Hepatocyte (in vitro differentiated cells): ENCODE data around the gene RPIA. TPM values are rescaled to one million over a fixed set of nuclear protein-coding genes. Genes with fewer than 3 reads are reported as not detected.

ENCODE experiments used
- DNase-seq: peaks from one replicate; pipeline ENCODE4 v3.0.0-alpha.2; 2016; ENCODE audit warnings: low spot score
- H2AFZ ChIP-seq: fragments of 200-600 bp; sonication (generic); 2 replicates; pipeline ENCODE4 v1.6.0; 2016; ENCODE audit warnings: antibody characterized with exemption, mild to moderate bottlenecking
- H3K27ac ChIP-seq: fragments of 200-600 bp; sonication (generic); 2 replicates; pipeline ENCODE4 v1.5.1; 2016; ENCODE audit warnings: mild to moderate bottlenecking
- H3K27me3 ChIP-seq: fragments of 200-600 bp; sonication (generic); 2 replicates; pipeline ENCODE4 v1.6.1; 2016
- H3K36me3 ChIP-seq: fragments of 200-600 bp; sonication (generic); replicated peaks from 2 replicates; pipeline ENCODE4 v1.5.1; 2016; ENCODE audit warnings: low read depth; ENCODE audit not compliant: insufficient read depth
- H3K4me1 ChIP-seq: fragments of 200-600 bp; sonication (generic); 2 replicates; pipeline ENCODE4 v1.5.1; 2016; ENCODE audit warnings: mild to moderate bottlenecking, moderate library complexity; ENCODE audit not compliant: insufficient read depth
- H3K4me2 ChIP-seq: fragments of 200-600 bp; sonication (generic); 2 replicates; pipeline ENCODE4 v1.6.0; 2016
- H3K4me3 ChIP-seq: fragments of 200-600 bp; sonication (generic); 2 replicates; pipeline ENCODE4 v1.5.1; 2016; ENCODE audit warnings: mild to moderate bottlenecking
- H3K79me2 ChIP-seq: fragments of 200-600 bp; sonication (generic); 2 replicates; pipeline ENCODE4 v1.6.0; 2017; ENCODE audit warnings: mild to moderate bottlenecking
- H3K9me2 ChIP-seq: fragments of 200-600 bp; sonication (generic); replicated peaks from 2 replicates; pipeline ENCODE4 v1.6.0; 2017; ENCODE audit warnings: mild to moderate bottlenecking; ENCODE audit not compliant: insufficient read depth
- H3K9me3 ChIP-seq: fragments of 200-600 bp; sonication (generic); 2 replicates; pipeline ENCODE4 v1.5.1; 2016; ENCODE audit warnings: low read depth, mild to moderate bottlenecking
- H4K20me1 ChIP-seq: fragments of 200-600 bp; sonication (generic); 2 replicates; pipeline ENCODE4 v1.6.0; 2016; ENCODE audit warnings: mild to moderate bottlenecking; ENCODE audit not compliant: insufficient read depth, poor library complexity, severe bottlenecking
- CTCF ChIP-seq: fragments of 200-600 bp; sonication (generic); IDR thresholded peaks from 2 replicates; pipeline ENCODE4 v1.5.1; 2016; ENCODE audit warnings: antibody characterized with exemption, mild to moderate bottlenecking; ENCODE audit not compliant: poor library complexity
- EZH2 ChIP-seq: fragments of 200-600 bp; sonication (generic); IDR thresholded peaks from 2 replicates; pipeline ENCODE4 v1.6.1; 2016; ENCODE audit warnings: antibody characterized with exemption, mild to moderate bottlenecking, borderline replicate concordance
- EZH2phosphoT487 ChIP-seq: fragments of 200-600 bp; sonication (generic); IDR thresholded peaks from one replicate; pipeline ENCODE4 v1.6.1; 2018; ENCODE audit warnings: antibody characterized with exemption, mild to moderate bottlenecking, low read depth, moderate library complexity; ENCODE audit not compliant: unreplicated experiment, severe bottlenecking
- WGBS: methylation state at CpG from one replicate; pipeline ENCODE4 v1.1.6; 2016; ENCODE audit warnings: low lambda C conversion rate; ENCODE audit errors: missing lambda C conversion rate; 5-methylcytosine and 5-hydroxymethylcytosine counted together
- polyA plus RNA-seq: library from polyadenylated mRNA; unstranded; fragments of >200 nt; fragmentation: Nextera tagmentation; extraction: Ambion mirVana; gene quantifications from 2 replicates; pipeline ENCODE4 v1.2.1, GENCODE V29; 2016
- total RNA-seq: library from RNA; depleted of rRNA; stranded (reverse); fragments of >200 nt; gene quantifications from 2 replicates; pipeline ENCODE4 v1.2.3, GENCODE V29; 2014

RPIA gene
- total and polyA plus RNA-seq, 2 experiments from 2014 or later: 7.0 to 17.6 TPM

GRCh38 chr2:88658326-88658725, 33.1 kb upstream of the RPIA start:
- no peak for DNase-seq
- Histone ChIP-seq H3K4me2 (peak overlapping the region; percentile 40), H3K79me2 (no peaks in the 10 kb centered on the region), H2AFZ (peak overlapping the region; percentile 23), H3K4me1 (peaks cover 28% of the 10 kb centered on the region), H3K27me3 (no peaks in the 10 kb centered on the region), H3K27ac (peak overlapping the region; percentile 83), H3K36me3 (no peaks in the 10 kb centered on the region), H4K20me1 (no peaks in the 10 kb centered on the region), H3K9me3 (no peaks in the 10 kb centered on the region), H3K4me3 (no peak overlapping the region), H3K9me2 (no peaks in the 10 kb centered on the region)
- WGBS: 50% methylated on average over 3 of the region's 3 CpGs
- no peak for TF ChIP-seq EZH2phosphoT487
- TF ChIP-seq EZH2: no peak
- no peak for TF ChIP-seq CTCF

DNA sequence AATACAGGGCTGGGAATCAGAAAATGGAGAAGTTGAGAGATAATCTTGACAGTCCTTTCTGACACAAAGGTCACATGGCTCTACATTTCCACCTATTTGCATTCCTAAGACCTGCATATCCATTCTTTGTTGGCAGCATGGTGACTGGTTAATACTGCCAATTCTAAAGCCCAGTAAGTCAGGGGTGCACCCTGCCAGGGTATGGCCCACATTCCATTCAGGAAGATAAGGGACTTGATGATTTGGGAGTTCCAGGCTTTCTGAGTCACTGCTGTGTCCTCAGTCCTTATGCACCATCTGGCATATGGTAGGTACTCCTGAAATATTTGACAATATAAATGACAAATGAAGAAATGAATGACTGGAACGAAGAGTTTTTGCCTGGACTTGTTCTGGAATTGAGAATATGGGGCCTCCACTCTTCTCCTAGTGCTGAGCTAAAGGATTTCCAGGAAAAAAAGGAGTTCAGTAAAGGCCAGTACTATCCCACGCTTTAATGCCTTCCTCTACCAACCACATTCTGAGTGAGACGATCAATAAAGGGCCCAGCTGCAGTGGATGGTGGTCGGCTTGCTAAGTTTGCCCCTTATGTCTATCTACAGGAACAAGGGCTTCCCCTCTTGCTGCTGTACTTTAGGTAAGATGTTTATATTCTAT, 32.5 kb upstream of the RPIA start:
- peak overlapping the region; percentile 83 for H3K27ac ChIP-seq
- no peak overlapping the region for H3K4me3 ChIP-seq
- no peaks in the 10 kb centered on the region for H4K20me1 ChIP-seq
- peaks cover 28% of the 10 kb centered on the region for H3K4me1 ChIP-seq
- H3K9me2 ChIP-seq: no peaks in the 10 kb centered on the region
- no peaks in the 10 kb centered on the region for H3K36me3 ChIP-seq
- H3K9me3 ChIP-seq: no peaks in the 10 kb centered on the region
- no peak for DNase-seq
- WGBS: 75% methylated on average over 4 of the region's 4 CpGs
- TF ChIP-seq CTCF (no peak), EZH2phosphoT487 (no peak), EZH2 (no peak)
- H3K79me2 ChIP-seq: no peaks in the 10 kb centered on the region
- peak overlapping the region; percentile 29 for H2AFZ ChIP-seq
- peak overlapping the region; percentile 40 for H3K4me2 ChIP-seq
- no peaks in the 10 kb centered on the region for H3K27me3 ChIP-seq

- peak overlapping the region; percentile 29 for H2AFZ ChIP-seq
- H3K4me3 ChIP-seq: no peak overlapping the region
These were observed 31.9 kb upstream of the RPIA start for GRCh38 chr2:88659538-88659915.

More at GRCh38 chr2:88659538-88659915, 31.9 kb upstream of the RPIA start:
- peaks cover 28% of the 10 kb centered on the region for H3K4me1 ChIP-seq
- H3K27me3 ChIP-seq: no peaks in the 10 kb centered on the region
- 26% methylated on average over 4 of the region's 4 CpGs for WGBS
- DNase-seq: peak; percentile 70
- no peaks in the 10 kb centered on the region for H4K20me1 ChIP-seq
- H3K79me2 ChIP-seq: no peaks in the 10 kb centered on the region
- H3K9me2 ChIP-seq: no peaks in the 10 kb centered on the region
- no peaks in the 10 kb centered on the region for H3K36me3 ChIP-seq
- no peaks in the 10 kb centered on the region for H3K9me3 ChIP-seq
- H3K27ac ChIP-seq: peak overlapping the region; percentile 83
- no peak for TF ChIP-seq EZH2phosphoT487
- TF ChIP-seq CTCF: no peak
- no peak for TF ChIP-seq EZH2
- peak overlapping the region; percentile 40 for H3K4me2 ChIP-seq
